ENCODE results near the gene FAM181A.

Gene FAM181A

DNA sequence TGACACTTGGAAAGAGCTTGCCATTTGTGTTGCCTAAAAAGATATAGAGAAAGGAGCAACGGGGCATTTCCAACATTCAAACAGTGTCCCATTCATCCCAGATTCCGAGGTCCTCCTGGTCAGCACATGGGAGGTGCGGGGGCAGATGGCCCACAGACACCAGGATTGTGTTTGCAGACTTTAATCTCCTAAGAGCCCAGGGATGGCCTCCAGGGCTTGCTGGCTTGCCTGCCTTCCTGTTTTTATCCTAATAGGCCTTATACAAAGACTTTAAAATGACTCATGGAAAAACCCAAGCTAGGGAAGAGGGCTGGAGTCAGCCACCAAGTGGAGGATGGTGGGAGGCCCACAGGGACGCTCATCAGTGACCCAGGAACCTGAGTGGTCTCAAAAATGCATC lies 21.5 kb upstream of the FAM181A start:
- no peak for DNase-seq

DNA sequence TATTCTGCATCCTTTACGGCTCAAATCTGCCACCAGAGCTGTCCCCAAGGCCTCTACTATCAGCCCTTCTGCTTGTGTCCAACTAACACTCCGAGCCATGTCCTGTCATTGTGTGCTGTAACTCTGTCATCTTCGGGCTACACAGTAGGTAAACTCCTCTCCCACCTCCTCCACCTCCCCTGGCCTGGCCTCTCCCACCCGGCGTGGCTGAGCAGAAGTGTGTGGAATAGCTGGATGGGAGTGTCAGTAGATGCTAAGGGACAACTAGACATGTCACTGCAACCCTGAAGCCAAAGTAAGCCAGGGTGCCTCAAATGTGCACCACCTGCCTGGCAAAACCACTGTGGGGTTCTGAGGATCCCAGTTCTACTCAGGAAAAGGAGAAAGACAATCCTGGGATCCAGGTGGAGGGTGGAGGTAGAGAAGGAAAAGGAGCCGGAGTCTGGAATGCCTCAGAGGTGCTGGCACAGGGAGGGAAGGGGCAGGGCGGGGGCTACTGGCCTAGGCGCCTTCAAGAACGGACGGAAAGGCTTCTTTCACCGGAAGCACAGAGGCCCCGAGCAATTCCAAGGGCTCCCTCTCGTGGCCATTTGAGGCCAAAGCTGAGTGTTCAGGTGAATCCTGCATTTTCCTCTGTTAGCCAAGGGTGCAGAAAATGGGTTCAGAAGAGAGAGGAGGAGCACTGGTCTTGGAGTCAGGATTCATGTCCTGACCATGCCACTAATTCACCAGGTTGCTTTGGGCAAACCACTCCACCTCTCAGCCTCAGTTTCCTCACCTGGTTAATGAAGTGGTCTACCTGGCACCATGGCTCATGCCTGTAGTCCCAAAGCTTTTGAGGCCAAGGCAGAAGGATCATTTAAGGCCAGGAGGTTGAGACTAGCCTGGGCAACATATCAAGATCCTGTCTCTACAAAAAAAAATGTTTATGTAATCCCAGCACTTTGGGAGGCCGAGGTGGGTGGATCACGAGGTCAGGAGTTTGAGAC lies 20.5 kb upstream of the FAM181A start:
- DNase-seq, result peak; percentile 80 to 82

DNA sequence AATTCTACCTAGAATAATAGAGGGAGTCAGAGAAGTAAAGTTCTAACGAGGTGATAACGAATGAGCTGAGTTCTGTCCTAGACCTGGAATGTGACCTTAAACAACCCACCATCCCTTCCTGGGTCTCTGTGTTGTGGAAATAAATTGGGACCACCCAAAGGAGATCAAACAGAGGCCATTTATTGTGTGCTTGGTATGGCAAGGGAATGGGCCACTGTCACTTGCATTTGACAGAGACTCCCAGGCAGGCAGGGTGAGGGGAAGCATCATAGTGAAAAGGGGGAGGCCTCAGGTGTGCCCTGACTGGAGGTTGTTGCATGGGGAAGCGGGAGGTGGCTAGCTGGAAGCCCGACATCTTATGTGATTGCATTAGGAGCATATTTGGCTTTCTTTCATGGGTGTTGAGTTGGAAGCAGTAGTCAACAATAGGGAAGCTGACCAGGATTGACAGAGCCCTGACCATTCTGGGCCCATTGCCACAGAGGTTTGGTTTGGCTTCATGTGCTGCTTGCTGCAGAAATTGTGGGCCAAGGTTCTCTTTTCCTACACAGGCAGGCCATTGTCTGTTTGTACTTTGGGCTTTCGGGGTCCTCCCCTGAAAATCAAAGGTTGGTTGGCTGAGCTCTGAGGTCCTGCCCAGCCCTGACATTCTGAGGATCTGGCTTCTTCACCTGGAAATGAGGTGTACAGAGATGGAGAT lies 17.6 kb upstream of the FAM181A start:
- no peak for DNase-seq

DNA sequence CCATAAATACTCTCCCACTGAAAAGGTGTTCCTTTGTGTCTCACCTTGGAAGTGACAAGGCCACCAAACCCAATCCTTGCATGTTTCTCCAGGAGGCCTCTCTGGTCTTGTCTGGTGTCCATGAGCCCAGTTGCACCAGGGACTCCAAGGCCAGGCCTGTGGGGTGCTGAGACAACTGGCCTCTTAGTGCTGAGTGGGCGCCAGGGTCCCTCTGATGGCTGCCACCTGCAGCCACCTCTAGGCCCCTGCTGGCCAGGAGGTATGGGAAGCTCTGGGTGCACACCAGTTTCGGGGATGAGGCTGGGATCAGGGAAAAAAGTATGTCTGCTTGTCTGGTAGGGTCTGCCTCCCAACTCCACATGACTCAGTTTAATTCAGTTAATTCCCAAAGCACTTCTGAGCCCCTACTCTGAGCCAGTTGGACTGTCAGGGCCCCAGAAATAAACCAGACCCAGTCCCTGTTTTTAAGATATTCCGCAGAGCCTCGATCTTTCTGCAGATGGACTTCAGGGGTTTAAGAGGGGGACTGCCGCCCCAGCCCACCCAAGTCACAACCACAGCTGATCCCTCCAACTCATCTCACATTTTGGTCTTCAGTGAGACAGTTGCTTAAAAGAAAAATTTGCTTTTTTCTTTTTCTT lies 15.0 kb upstream of the FAM181A start:
- DNase-seq, result no peak

DNA sequence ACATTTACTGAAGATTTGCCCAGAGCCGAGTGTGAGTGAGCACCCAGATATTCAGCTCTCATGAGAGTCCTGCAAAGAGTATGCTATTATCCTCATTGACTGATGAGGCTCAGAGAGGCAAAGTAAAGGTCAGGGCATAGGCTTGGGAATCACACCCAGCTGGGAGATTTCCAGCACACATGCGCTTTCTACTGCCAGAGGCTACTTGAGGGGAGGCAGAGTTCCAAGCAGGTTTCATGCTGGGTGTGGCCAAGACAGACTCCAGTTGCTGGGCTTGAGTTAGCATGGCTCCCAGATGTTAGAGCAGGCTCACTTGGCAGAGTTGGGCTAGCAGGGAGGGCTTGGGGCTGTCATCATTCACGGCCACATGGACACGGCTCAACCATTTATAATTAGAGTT lies 14.4 kb upstream of the FAM181A start:
- DNase-seq, result no peak

DNA sequence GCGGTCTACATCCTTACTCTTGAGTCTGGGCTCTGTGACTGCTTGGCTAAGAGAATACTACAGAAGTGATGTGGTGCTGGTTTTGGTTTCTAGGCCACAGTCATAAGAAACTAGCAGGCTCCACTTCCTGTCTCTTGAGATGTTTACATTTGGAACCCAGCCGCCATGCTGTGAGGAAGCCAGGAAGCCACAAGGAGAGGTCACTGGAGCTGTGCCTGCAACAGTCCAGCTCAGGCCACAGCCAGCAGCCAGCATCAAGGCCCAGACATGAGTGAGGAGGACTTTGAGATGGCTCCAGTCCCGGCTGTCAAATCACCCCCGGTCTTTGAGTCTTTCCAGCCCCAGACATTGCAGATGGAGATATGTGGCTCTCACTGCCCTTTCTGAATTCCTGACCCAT lies 12.9 kb upstream of the FAM181A start:
- peak in 1 of 2 experiments; percentile 34 for DNase-seq

DNA sequence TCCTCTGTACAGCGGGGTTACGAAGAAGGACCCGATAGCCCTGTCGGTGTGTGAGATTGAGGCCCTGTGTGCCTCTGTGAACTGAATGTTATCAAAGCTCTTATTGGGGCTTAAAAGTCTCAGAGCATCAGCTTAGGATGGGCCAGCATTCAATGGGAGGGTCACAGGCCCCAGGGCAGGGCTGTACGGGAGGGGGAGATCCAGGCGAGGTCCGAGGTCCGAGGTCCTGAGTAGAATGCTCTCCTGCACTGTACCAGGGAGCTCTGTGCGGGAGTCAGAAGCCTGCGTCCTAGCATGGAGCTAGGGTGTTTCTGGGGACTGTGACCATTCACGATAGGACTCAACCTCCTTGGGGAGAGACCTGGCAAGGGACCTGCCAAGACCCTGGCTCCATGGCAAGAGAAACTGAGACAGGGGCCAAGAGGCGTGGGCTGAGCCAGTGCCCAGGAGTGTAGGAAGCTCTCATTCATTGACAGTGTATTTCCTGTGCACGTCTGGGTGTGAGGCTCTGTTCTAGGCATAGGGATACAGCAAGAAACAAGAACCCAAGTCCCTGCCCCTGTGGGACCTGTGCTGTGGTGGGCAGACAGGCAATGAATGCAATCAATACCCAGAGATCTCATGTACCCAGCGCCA lies 12.0 kb upstream of the FAM181A start:
- DNase-seq, result no peak

DNA sequence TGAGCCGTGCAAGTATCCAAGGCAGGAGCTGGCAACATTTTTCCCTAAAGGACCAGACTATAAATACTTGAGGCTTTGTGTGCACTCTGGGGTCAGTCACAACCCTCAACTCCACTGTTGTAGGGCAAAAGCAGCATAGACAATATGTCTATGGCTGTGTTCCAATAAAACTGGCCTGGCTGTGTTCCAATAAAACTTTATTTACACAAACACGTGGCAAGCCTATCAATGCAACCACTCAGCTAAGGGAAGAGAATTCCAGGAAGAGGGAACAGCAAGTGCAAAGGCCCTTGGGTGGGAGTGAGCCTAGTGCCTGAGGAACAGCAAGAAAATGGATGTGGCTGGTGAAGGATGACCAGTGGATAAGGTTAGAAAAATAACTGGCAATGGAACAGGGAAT lies 11.3 kb upstream of the FAM181A start:
- DNase-seq, result no peak

DNA sequence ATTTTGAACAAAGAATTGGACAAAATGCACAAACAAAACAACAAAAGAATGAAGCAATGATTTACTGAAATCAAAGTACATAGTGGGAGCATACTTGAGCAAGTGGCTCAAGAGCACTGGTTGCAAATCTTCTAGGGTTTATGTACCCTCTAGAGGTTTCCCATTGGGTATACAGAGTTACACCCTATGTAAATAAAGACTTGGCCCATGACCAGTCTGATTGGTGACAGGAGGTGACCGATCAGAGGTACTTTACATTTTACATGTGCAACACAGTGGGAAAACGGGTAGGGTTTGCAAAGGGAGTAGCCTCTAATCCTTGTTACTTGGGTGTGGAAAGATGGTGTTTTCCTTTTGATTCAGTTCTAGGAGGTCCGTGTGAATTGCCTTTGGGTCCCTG lies 10.6 kb upstream of the FAM181A start:
- no peak for DNase-seq

DNA sequence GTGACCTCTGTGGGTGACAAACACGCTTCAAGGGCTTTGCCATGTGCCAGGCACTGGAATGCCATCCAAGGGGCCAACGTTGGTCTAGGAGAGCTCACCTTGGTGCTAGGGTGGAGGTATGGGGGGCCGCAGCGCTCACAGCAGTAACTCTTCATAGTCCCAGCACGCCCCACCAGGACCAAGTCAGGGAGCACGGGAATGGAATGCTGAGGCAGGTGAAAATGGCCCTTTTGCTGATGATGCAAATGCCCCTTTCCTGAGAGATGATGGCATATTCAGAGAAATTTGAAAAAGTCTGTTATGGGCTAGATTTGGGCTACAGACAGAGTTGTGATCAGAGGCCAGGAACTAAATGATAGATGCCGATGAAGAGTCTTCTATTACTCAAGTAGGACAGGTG lies 10.0 kb upstream of the FAM181A start:
- DNase-seq, result no peak

DNA sequence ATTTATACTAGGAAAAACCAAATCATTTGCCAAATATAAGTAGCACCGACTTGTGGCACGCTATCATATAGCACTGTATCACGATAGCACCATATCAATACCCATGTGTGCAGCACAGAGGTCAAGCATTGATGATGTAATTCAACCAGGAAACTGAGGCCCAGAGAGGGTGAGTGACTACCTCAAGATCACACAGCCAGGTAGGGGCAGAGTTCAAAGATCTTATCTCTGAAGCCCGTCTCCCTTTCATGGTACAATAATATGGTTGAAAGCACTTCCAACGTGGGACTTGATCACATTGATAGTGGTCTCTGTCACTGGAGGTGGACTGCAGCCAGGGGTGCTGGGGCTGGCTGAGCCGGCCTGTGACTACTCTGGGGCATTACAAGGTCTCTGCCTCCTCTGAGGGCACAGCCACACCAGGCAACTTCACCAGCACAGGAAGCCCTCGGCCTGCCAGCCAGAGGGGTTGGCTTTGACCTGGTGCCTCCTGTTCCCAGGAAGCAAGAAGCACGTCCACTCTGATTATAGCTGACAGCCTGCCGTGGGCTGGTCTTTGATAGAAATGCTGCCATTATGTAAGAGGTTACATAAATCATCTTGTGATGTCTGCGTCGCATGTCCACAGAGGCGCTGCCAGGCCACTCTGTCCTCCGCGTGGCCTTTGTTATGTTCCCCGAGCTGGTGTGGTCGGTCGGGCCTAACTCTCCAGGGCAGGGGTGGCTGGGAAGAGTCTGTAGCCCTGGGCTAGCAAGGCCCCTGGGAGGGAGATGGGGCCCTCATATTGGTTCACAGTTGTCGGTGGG lies 5.9 kb upstream of the FAM181A start:
- no peak for DNase-seq

DNA sequence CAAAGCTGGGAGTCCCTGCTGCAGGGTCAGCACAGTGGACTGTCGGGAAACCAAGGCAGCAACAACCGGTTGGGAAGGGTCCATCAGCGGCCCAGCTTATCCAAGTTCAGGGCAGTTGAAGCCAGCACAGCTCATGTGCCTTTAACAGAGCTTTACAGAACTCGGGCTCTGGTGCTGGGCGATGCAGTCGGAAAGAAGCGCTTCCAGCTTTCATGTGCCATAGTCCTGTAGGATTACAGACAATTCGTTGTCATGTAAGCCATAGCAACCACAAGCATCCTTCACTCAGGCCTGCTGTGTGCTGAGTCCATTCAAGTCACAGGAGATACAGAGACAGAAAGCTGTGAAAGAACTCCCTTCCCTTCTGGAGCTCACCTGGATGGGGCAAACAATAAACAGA lies 3.5 kb upstream of the FAM181A start:
- no peak for DNase-seq

DNA sequence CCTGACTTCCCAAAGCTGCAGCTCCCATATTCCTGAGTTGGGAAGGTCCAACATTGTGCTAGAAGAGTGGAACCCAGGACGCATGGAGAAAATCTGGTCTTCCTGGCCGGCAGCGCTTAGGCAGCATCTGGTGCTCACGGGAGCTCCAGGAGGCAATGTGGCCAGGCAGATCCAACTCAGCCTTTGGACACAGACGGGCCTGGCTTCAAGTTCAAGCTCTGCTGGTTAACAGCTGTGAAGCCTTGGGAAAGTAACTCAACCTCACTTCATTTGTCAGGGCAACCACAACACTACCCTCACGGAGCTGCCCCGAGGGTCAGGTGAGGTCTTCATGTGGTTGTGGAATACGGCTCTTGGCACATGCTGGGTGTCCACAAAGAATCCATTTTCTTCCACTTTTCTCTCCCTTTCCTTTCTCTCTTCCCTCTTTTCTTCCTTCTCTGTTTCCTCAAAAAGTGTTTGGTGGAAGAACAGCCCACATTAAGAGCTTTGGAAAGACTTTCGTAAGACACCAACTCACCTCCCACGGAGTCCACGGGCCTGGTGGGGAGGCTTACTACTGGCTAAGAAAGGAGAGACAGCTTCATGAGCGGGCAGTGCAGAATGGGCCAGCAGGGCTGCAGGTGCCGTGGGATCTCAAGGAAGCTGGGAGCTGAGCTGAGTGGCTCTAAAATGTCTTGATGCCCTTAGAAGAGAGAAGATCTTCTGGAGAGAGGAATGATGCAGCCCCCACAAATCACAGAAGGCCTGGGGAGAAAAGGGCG lies 2.4 kb upstream of the FAM181A start:
- DNase-seq, result no peak

DNA sequence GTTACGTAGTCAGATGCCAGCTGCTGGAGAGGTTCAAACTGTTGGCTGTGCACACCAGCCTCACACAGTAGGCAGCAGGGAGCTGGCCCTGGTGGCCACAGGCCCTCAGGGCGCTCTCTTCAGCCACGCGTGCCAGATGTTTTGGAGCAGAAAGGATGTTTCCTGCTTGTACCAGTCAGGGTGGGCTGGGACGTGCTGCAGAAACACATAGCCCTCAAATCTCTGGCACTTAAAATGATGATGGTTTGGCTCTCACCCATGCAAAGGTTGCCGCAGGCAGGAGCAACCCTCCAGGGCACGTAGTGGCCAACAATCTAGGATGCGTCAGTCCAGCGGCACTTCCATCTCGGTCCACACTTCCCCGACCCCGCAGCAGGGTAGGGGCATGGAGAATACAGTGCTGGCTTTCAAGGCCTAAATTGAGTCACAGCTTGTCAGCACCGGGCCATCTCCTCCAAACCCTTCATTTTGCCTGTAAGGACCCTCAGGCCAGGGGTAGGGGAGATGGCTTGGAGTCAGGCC lies 1.7 kb upstream of the FAM181A start:
- DNase-seq, result no peak

DNA sequence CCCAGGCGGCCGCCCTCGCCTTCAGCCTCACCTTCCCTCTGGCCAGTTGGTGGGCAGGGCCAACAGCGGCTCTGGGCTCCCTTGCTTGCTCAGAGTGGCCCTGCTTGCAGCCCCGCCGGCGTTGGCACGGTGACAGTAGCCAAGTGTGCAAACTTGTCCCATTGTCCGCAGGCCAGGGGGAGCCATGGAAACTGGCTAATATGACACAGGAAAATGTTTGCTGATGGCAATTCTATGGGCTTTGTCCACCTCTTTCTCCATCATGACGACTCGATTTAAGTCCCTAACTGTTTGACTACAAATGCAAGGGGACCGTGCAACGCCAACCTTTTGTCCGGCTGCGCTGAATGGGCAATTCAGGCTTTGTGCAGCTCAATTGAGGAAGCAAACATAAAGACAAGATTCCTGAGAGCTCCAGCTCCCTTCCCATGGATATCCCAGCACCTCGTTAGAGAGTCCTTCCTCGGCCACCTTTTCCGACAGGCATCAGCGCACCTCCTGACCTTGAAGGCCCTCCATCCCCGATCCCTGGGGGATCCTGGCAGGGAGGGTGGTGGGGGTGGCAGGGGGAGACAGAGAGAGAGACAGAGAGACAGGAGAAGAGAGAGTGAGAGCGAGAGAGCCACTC lies 785 bp upstream of the FAM181A start:
- DNase-seq, result no peak

DNA sequence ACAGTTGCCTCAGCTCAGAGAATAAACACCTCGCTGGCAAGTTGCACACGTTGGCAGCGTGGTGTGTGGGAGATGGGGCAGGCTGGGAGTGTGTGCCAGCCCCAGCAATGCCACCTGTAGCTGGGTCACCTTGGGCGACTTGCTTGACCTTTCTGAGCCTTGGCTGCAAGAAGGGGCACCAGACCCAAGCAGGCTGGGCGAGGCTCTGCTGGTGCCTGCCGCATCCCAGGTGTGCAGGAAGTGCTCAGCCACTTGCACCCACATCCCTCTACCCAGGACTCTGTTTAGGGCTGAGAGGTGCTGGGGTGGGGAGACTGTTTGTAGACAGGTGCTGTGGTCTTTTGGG lies 629 bp downstream of the FAM181A start:
- no peak for DNase-seq

DNA sequence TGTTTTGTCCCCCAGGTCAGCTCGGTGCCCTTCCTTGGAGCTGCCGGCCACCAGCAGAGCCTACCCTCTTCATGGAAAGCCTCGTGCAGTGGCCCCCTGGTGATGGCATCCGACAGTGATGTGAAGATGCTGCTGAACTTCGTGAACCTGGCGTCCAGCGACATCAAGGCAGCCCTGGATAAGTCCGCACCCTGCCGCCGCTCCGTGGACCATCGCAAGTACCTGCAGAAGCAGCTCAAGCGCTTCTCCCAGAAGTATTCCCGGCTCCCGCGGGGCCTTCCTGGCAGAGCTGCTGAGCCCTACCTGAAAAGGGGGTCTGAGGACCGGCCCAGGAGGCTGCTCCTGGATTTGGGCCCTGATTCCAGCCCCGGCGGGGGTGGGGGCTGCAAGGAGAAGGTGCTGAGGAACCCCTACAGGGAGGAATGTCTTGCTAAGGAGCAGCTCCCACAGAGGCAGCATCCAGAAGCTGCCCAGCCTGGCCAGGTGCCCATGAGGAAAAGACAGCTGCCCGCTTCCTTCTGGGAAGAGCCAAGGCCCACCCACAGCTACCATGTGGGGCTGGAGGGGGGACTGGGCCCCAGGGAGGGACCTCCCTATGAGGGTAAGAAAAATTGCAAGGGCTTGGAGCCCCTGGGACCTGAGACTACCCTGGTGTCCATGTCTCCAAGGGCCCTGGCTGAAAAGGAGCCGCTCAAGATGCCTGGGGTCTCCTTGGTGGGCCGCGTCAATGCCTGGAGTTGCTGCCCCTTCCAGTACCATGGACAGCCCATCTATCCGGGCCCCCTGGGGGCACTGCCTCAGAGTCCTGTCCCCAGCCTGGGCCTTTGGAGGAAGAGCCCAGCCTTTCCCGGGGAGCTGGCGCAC lies 1.3 kb downstream of the FAM181A start:
- no peak for DNase-seq

DNA sequence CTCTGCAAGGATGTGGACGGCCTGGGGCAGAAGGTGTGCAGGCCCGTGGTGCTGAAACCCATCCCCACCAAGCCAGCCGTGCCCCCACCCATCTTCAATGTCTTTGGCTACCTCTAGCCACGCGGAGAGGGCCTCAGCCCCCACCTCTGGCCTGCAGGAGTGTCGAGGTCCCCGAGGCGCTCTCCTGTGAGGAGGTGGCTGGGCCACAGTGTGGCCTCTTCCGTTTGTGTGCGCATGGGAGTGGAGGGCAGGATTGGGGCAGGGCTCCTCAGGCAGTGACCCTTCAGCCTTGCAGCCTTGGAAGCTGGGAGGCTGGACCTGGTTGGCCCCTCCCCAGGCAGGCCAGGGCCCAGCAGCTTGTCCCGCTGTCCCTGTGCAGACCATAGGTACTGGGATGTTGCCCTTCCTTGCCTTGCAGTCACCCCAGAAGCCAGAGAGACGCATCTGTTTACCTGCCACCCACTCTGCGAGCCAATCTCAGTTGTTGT lies 1.9 kb downstream of the FAM181A start:
- DNase-seq, result no peak

DNA sequence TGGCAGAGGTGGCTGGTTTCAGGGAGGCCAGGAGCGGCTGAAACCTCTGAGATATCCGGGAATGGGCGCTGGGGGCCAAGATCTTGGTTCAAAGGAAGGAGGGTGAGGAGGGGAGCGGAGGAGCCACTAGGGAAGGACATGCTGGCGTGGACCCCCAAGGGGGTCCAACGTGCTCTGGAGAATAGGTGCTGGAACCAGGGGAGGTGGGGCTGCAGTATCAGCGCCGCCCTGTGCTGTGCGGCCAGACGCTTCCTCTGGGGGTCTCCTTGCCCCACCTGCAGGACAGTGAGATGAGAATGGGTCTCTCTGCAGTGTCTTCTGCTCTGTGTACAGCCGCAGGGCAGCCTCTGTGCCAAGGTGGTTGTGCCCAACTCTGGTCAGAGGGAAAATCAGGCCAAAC lies 2.5 kb downstream of the FAM181A start:
- no peak for DNase-seq

Measured in activated T-cell treated with anti-CD3 and anti-CD28 coated beads, Interleukin-2, amount 50 U/mL, for 48 hours (primary cell).